HG02571 (cell line): Measurements from ENCODE around the gene NRARP.

Experiments used
- ATAC-seq: cut with Tn5 transposase; IDR thresholded peaks from one replicate; pipeline ENCODE4 v1.9.1; 2021; ENCODE audit warnings: mild to moderate bottlenecking, moderate library complexity; ENCODE audit not compliant: unreplicated experiment

The NRARP gene

GRCh38 chr9:137300567-137301080, 1.4 kb downstream of the NRARP start:
- no peak for ATAC-seq

GRCh38 chr9:137299938-137300337, 2.1 kb downstream of the NRARP start:
- no peak for ATAC-seq

- ATAC-seq, result no peak
Measured at GRCh38 chr9:137299203-137299565, 2.9 kb downstream of the NRARP start.

GRCh38 chr9:137298401-137299202, 3.5 kb downstream of the NRARP start:
- ATAC-seq, result no peak

- no peak for ATAC-seq
Measured at GRCh38 chr9:137297966-137298365, 4.1 kb downstream of the NRARP start.

GRCh38 chr9:137296670-137297664, 5.1 kb downstream of the NRARP start:
- no peak for ATAC-seq

- ATAC-seq, result no peak
Measured at GRCh38 chr9:137295849-137296669, 6.0 kb downstream of the NRARP start.

- ATAC-seq, result no peak
Measured at GRCh38 chr9:137295238-137295811, 6.7 kb downstream of the NRARP start.

GRCh38 chr9:137294681-137295237, 7.3 kb downstream of the NRARP start:
- no peak for ATAC-seq

GRCh38 chr9:137294091-137294680, 7.9 kb downstream of the NRARP start:
- no peak for ATAC-seq

- no peak for ATAC-seq
Measured at GRCh38 chr9:137293482-137294090, 8.5 kb downstream of the NRARP start.

- no peak for ATAC-seq
Measured at GRCh38 chr9:137293094-137293481, 9.0 kb downstream of the NRARP start.

- no peak for ATAC-seq
Measured at GRCh38 chr9:137286975-137287383, 15.1 kb downstream of the NRARP start.

GRCh38 chr9:137281345-137282116, 20.5 kb downstream of the NRARP start:
- ATAC-seq, result no peak

GRCh38 chr9:137280474-137281344, 21.4 kb downstream of the NRARP start:
- no peak for ATAC-seq

- ATAC-seq, result no peak
Measured at GRCh38 chr9:137279741-137280473, 22.2 kb downstream of the NRARP start.
